Transverse colon (tissue), 4 donors: ENCODE measurements around the gene CDKN1A. TPM values are rescaled to one million over a fixed set of nuclear protein-coding genes. Genes with fewer than 3 reads are reported as not detected.

ENCODE experiments used
- DNase-seq: peaks from one replicate; pipeline ENCODE4 v3.0.0-alpha.2; 2019
- H3K27ac ChIP-seq, 4 donors: fragments of 200-600 bp; sonication (generic); 2 replicates each; pipeline ENCODE4 v1.5.1; 2016 to 2018; ENCODE audit warnings: inconsistent platforms in 4 of 4
- H3K27me3 ChIP-seq: fragments of 200-600 bp; sonication (generic); 2 replicates; pipeline ENCODE4 v1.5.1; 2017; ENCODE audit warnings: inconsistent platforms
- H3K36me3 ChIP-seq, 4 donors: fragments of 200-600 bp; sonication (generic); 2 replicates each; pipeline ENCODE4 v1.5.1; 2017 to 2019; ENCODE audit warnings: inconsistent platforms in 4 of 4
- H3K4me1 ChIP-seq, 4 donors: fragments of 200-600 bp; sonication (generic); 2 replicates each; pipeline ENCODE4 v1.5.1; 2017 to 2020; ENCODE audit warnings: inconsistent platforms in 4 of 4
- H3K4me3 ChIP-seq, 4 donors: fragments of 200-600 bp; sonication (generic); 1 replicate in 1 of 4; 2 replicates in 3 of 4; pipeline versions ENCODE4 v1.5.1 to v1.6.1; 2017 to 2019; ENCODE audit warnings: inconsistent platforms in 4 of 4
- H3K9me3 ChIP-seq, 2 donors: fragments of 200-600 bp; sonication (generic); 2 replicates each; pipeline ENCODE4 v1.5.1; 2017 to 2019; ENCODE audit warnings: inconsistent platforms in 2 of 2
- CTCF ChIP-seq, 5 experiments: fragments of 200-600 bp in 3 of 5; fragments of 450-650 bp in 2 of 5; sonication (generic) in 3 of 5; IDR thresholded peaks; 1 replicate in 2 of 5; 2 replicates in 3 of 5; pipeline ENCODE4 v1.5.1; 2016 to 2017; ENCODE audit warnings: antibody characterized with exemption in 5 of 5, inconsistent platforms in 3 of 5, mild to moderate bottlenecking in 2 of 5, moderate library complexity in 1 of 5
- EP300 ChIP-seq: sonication (generic); formaldehyde crosslinking; IDR thresholded peaks from one replicate; pipeline ENCODE4 v1.6.1; 2017; ENCODE audit warnings: antibody characterized with exemption, low read depth
- POLR2A ChIP-seq: fragments of 450-650 bp; IDR thresholded peaks from one replicate; pipeline ENCODE4 v1.6.1; 2016; ENCODE audit warnings: antibody characterized with exemption, mild to moderate bottlenecking, moderate library complexity
- POLR2AphosphoS5 ChIP-seq, 3 donors: sonication (generic); formaldehyde crosslinking; IDR thresholded peaks; one replicate each; pipeline ENCODE4 v1.6.1; 2016; ENCODE audit warnings: antibody characterized with exemption in 3 of 3
- WGBS, 2 donors: methylation state at CpG; one replicate each; pipeline ENCODE4 v1.1.5; 2018; ENCODE audit warnings: low coverage in 1 of 2; 5-methylcytosine and 5-hydroxymethylcytosine counted together
- in situ Hi-C, 4 donors: fragments of 200-750 bp; cut with MboI; loops; one replicate each; pipeline versions ENCODE4 v1.15.0 to v1.15.1; 2017; ENCODE audit warnings: low sequenced_read_pairs in 3 of 4, low pct_ligation_motif_present in 1 of 4, low pct_unique_long_range_greater_than_20kb in 1 of 4
- intact Hi-C: fragments of 100-400 bp; cut with DNase I; formaldehyde crosslinking; loops from one replicate; pipeline ENCODE4 v1.15.1; 2023; ENCODE audit warnings: low total_unique reads
- total RNA-seq, 4 donors: library from RNA; depleted of rRNA; stranded (reverse); fragments of >200 nt; gene quantifications; one replicate each; pipeline ENCODE4 v1.1.0, GENCODE V29; 2016

The CDKN1A gene
- total RNA-seq, 4 donors from 2014 or later, result 34.6 to 613 (median 264) TPM

- peaks cover 0 to 6% (median 0%) of the 10 kb centered on the region in 4 donors for H3K4me1 ChIP-seq
- TF ChIP-seq POLR2AphosphoS5 (IDR thresholded peaks at IDR 0.05) (no peak), EP300 (no peak), POLR2A (no peak), CTCF (IDR thresholded peaks at IDR 0.05) (no peak)
- in situ Hi-C loops, result loop anchor here in 1 of 4 donors (25.0 kb wide), 1 partner anchor 302 kb away; no protein-coding TSS in a partner anchor
- 80 to 89% methylated on average over 1 to 10 of the region's 10 CpGs for WGBS, 2 donors
- no peaks in the 10 kb centered on the region for H3K36me3 ChIP-seq
- no peak overlapping the region for H3K27ac ChIP-seq
- H3K27me3 ChIP-seq, result no peaks in the 10 kb centered on the region
- intact Hi-C loops, result no loop called here
- DNase-seq, result no peak
- no peak overlapping the region for H3K4me3 ChIP-seq
- H3K9me3 ChIP-seq, result no peaks in the 10 kb centered on the region
Measured at GRCh38 chr6:36714511-36714910, 36.0 kb downstream of the CDKN1A start.

- peaks cover 0 to 6% (median 0%) of the 10 kb centered on the region in 4 donors for H3K4me1 ChIP-seq
- H3K27me3 ChIP-seq, result no peaks in the 10 kb centered on the region
- no peak for DNase-seq
- no peaks in the 10 kb centered on the region for H3K36me3 ChIP-seq
- H3K4me3 ChIP-seq, result no peak overlapping the region
- TF ChIP-seq POLR2A (no peak), CTCF (IDR thresholded peaks at IDR 0.05) (no peak), POLR2AphosphoS5 (IDR thresholded peaks at IDR 0.05) (no peak), EP300 (no peak)
- intact Hi-C loops (no loop called here), in situ Hi-C loops (loop anchor here in 1 of 4 donors (25.0 kb wide), 1 partner anchor 303 kb away; no protein-coding TSS in a partner anchor)
- H3K27ac ChIP-seq, result no peak overlapping the region
- H3K9me3 ChIP-seq, result no peaks in the 10 kb centered on the region
- 88% methylated on average over 7 of the region's 7 CpGs; no CpG with 5 or more reads in 1 of the 2 donors for WGBS, 2 donors
Measured at GRCh38 chr6:36715469-36715868, 37.0 kb downstream of the CDKN1A start.

- intact Hi-C loops, result no loop called here
- in situ Hi-C loops, result loop anchor here in 1 of 4 donors (25.0 kb wide), 1 partner anchor 304 kb away; no protein-coding TSS in a partner anchor
- WGBS, 2 donors, result 70 to 100% methylated on average over 2 to 8 of the region's 8 CpGs
- no peak overlapping the region for H3K27ac ChIP-seq
- peak; percentile 66 for DNase-seq
- no peak overlapping the region for H3K4me3 ChIP-seq
- peaks cover 0 to 6% (median 0%) of the 10 kb centered on the region in 4 donors for H3K4me1 ChIP-seq
- H3K27me3 ChIP-seq, result no peaks in the 10 kb centered on the region
- no peaks in the 10 kb centered on the region for H3K9me3 ChIP-seq
- no peaks in the 10 kb centered on the region for H3K36me3 ChIP-seq
- no peak for TF ChIP-seq POLR2AphosphoS5 (IDR thresholded peaks at IDR 0.05)
- no peak for TF ChIP-seq POLR2A
- no peak for TF ChIP-seq CTCF (IDR thresholded peaks at IDR 0.05)
- TF ChIP-seq EP300, result no peak
Measured at GRCh38 chr6:36716476-36717093, 38.1 kb downstream of the CDKN1A start.

GRCh38 chr6:36717231-36717825, 38.8 kb downstream of the CDKN1A start:
- no peaks in the 10 kb centered on the region for H3K9me3 ChIP-seq
- H3K27me3 ChIP-seq, result no peaks in the 10 kb centered on the region
- in situ Hi-C loops, result loop anchor here in 1 of 4 donors (25.0 kb wide), 1 partner anchor 305 kb away; no protein-coding TSS in a partner anchor
- no peak overlapping the region for H3K27ac ChIP-seq
- H3K4me3 ChIP-seq, result no peak overlapping the region
- intact Hi-C loops, result no loop called here
- no peaks in the 10 kb centered on the region for H3K36me3 ChIP-seq
- no peak for DNase-seq
- no peak for TF ChIP-seq POLR2AphosphoS5 (IDR thresholded peaks at IDR 0.05)
- TF ChIP-seq CTCF (IDR thresholded peaks at IDR 0.05), result no peak
- no peak for TF ChIP-seq POLR2A
- TF ChIP-seq EP300, result no peak
- 64 to 70% methylated on average over 4 to 13 of the region's 13 CpGs for WGBS, 2 donors
- peaks cover 0 to 6% (median 0%) of the 10 kb centered on the region in 4 donors for H3K4me1 ChIP-seq
